Measurements from ENCODE around the gene TBC1D16. TPM values are rescaled to one million over a fixed set of nuclear protein-coding genes. Genes with fewer than 3 reads are reported as not detected.

Gene TBC1D16
- total RNA-seq, 1 experiment from 2014 or later: 35.9 TPM

- no peak for TF ChIP-seq CTCF (IDR thresholded peaks at IDR 0.05; ENCODE audit: unreplicated experiment)
- Mint-ChIP-seq H3K4me1 (ENCODE audit: low read depth, unreplicated experiment) (peaks cover 22% of the 10 kb centered on the region), H3K27me3 (ENCODE audit: unreplicated experiment) (no peaks in the 10 kb centered on the region), H3K9me3 (ENCODE audit: low read depth, unreplicated experiment) (no peaks in the 10 kb centered on the region), H3K4me3 (ENCODE audit: low read depth, unreplicated experiment) (no peak overlapping the region), H3K36me3 (ENCODE audit: insufficient read depth, unreplicated experiment) (peaks cover 5% of the 10 kb centered on the region), H3K27ac (ENCODE audit: unreplicated experiment) (no peak overlapping the region)
- BruUV-seq (replicated peaks): no TSS peak
- CTCF ChIA-PET: interaction anchor here (2.2 kb wide), 1 partner anchor 62 kb away, joined by 8 read pairs; no protein-coding TSS in a partner anchor
- no peak for DNase-seq
- intact Hi-C loops (cut with micrococcal nuclease; ENCODE audit: unreplicated experiment): no loop called here
These were observed 34.9 kb upstream of the TBC1D16 start for GRCh38 chr17:80070375-80071115.

GRCh38 chr17:80068301-80069222 lies 32.9 kb upstream of the TBC1D16 start:
- Mint-ChIP-seq H3K27me3 (ENCODE audit: unreplicated experiment) (no peaks in the 10 kb centered on the region), H3K9me3 (ENCODE audit: low read depth, unreplicated experiment) (no peaks in the 10 kb centered on the region), H3K4me1 (ENCODE audit: low read depth, unreplicated experiment) (peaks cover 34% of the 10 kb centered on the region), H3K36me3 (ENCODE audit: insufficient read depth, unreplicated experiment) (peaks cover 14% of the 10 kb centered on the region), H3K27ac (ENCODE audit: unreplicated experiment) (peak overlapping the region; percentile 38), H3K4me3 (ENCODE audit: low read depth, unreplicated experiment) (peak overlapping the region; percentile 12)
- peak; percentile 67 for DNase-seq
- intact Hi-C loops (cut with micrococcal nuclease; ENCODE audit: unreplicated experiment): no loop called here
- no peak for TF ChIP-seq CTCF (IDR thresholded peaks at IDR 0.05; ENCODE audit: unreplicated experiment)
- no TSS peak for BruUV-seq (replicated peaks)
- CTCF ChIA-PET: interaction anchor here (1.0 to 2.2 kb wide), 3 partner anchors 14 to 272 kb away, joined by 3 to 8 read pairs (median 5); partner anchors contain the start of gene CBX8

- H3K27ac Mint-ChIP-seq (ENCODE audit: unreplicated experiment): no peak overlapping the region
- no peak overlapping the region for H3K4me3 Mint-ChIP-seq (ENCODE audit: low read depth, unreplicated experiment)
- peaks cover 14% of the 10 kb centered on the region for H3K36me3 Mint-ChIP-seq (ENCODE audit: insufficient read depth, unreplicated experiment)
- DNase-seq: no peak
- no peaks in the 10 kb centered on the region for H3K27me3 Mint-ChIP-seq (ENCODE audit: unreplicated experiment)
- no peaks in the 10 kb centered on the region for H3K9me3 Mint-ChIP-seq (ENCODE audit: low read depth, unreplicated experiment)
- no TSS peak for BruUV-seq (replicated peaks)
- CTCF ChIA-PET: no interaction called here
- no peak for TF ChIP-seq CTCF (IDR thresholded peaks at IDR 0.05; ENCODE audit: unreplicated experiment)
- peaks cover 38% of the 10 kb centered on the region for H3K4me1 Mint-ChIP-seq (ENCODE audit: low read depth, unreplicated experiment)
- intact Hi-C loops (cut with micrococcal nuclease; ENCODE audit: unreplicated experiment): no loop called here
These were observed 31.8 kb upstream of the TBC1D16 start for GRCh38 chr17:80067393-80067986.

- Mint-ChIP-seq H3K4me1 (ENCODE audit: low read depth, unreplicated experiment) (peaks cover 37% of the 10 kb centered on the region), H3K27ac (ENCODE audit: unreplicated experiment) (no peak overlapping the region), H3K36me3 (ENCODE audit: insufficient read depth, unreplicated experiment) (peaks cover 14% of the 10 kb centered on the region), H3K9me3 (ENCODE audit: low read depth, unreplicated experiment) (no peaks in the 10 kb centered on the region), H3K4me3 (ENCODE audit: low read depth, unreplicated experiment) (no peak overlapping the region), H3K27me3 (ENCODE audit: unreplicated experiment) (no peaks in the 10 kb centered on the region)
- CTCF ChIA-PET: no interaction called here
- intact Hi-C loops (cut with micrococcal nuclease; ENCODE audit: unreplicated experiment): no loop called here
- BruUV-seq (replicated peaks): no TSS peak
- TF ChIP-seq CTCF (IDR thresholded peaks at IDR 0.05; ENCODE audit: unreplicated experiment): no peak
- DNase-seq: no peak
These were observed 30.0 kb upstream of the TBC1D16 start for GRCh38 chr17:80065478-80066170.
